Measurements from ENCODE around the gene PIK3C2G.

DNA sequence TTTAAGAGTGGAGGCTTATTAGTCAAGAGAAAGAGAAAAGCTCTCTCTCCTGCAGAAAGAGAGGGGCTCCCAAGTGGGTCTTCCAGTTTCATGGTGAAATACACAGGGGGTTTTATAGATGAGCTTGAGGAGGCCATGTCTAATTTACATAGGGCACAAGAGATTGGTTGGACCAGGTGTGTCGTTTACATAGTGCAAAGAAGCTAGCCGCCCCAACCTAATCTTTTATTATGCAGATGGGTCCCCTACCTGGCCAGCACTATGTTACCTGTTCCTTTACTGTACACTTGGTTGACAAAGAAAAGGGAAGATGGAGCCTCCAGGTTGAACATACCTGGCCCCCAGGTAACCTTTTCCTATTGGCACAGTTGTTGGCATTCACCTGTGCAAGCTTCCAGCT lies 195.0 kb downstream of the PIK3C2G start:
- TF ChIP-seq, protein P1, sequence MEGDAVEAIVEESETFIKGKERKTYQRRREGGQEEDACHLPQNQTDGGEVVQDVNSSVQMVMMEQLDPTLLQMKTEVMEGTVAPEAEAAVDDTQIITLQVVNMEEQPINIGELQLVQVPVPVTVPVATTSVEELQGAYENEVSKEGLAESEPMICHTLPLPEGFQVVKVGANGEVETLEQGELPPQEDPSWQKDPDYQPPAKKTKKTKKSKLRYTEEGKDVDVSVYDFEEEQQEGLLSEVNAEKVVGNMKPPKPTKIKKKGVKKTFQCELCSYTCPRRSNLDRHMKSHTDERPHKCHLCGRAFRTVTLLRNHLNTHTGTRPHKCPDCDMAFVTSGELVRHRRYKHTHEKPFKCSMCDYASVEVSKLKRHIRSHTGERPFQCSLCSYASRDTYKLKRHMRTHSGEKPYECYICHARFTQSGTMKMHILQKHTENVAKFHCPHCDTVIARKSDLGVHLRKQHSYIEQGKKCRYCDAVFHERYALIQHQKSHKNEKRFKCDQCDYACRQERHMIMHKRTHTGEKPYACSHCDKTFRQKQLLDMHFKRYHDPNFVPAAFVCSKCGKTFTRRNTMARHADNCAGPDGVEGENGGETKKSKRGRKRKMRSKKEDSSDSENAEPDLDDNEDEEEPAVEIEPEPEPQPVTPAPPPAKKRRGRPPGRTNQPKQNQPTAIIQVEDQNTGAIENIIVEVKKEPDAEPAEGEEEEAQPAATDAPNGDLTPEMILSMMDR (IDR thresholded peaks at IDR 0.05) = no peak
- TF ChIP-seq POLR2A (IDR thresholded peaks at IDR 0.05) = no peak
- no peak for TF ChIP-seq POLR2AphosphoS5 (IDR thresholded peaks at IDR 0.05)
- TF ChIP-seq EP300 (IDR thresholded peaks at IDR 0.05) = no peak

Measured in stomach (tissue), 4 donors.